Upper lobe of right lung (tissue), 1 donor: ENCODE results near the gene PFKP. TPM values are rescaled to one million over a fixed set of nuclear protein-coding genes. Genes with fewer than 3 reads are reported as not detected.
A peak's percentile ranks its signal among the peaks of the same experiment; 100 is the strongest.

Source experiments
- ATAC-seq: fragments of 200-7000 bp; cut with Tn5 transposase; one replicate; pipeline ENCODE4 v1.9.1; 2020; ENCODE audit warnings: mild to moderate bottlenecking, moderate library complexity
- DNase-seq: peaks from one replicate; pipeline ENCODE4 v3.0.0-alpha.2; 2020
- H3K27ac ChIP-seq: fragments of 200-600 bp; one replicate; pipeline ENCODE4 v1.8.0; 2022
- H3K27me3 ChIP-seq: fragments of 200-600 bp; one replicate; pipeline ENCODE4 v1.8.0; 2022; ENCODE audit warnings: mild to moderate bottlenecking
- H3K36me3 ChIP-seq: fragments of 200-600 bp; one replicate; pipeline ENCODE4 v1.8.0; 2022
- H3K4me1 ChIP-seq: fragments of 200-600 bp; one replicate; pipeline ENCODE4 v1.8.0; 2022
- H3K4me3 ChIP-seq: fragments of 200-600 bp; one replicate; pipeline ENCODE4 v1.8.0; 2022; ENCODE audit warnings: mild to moderate bottlenecking
- H3K9me3 ChIP-seq: fragments of 200-600 bp; one replicate; pipeline ENCODE4 v1.8.0; 2022
- intact Hi-C: fragments of 100-400 bp; cut with DNase I; formaldehyde crosslinking; loops from one replicate; pipeline ENCODE4 v1.11.0; 2022
- total RNA-seq: library from RNA; stranded (reverse); fragmentation: NEBNext Ultra II Directional; extraction: Animal tissue kit (Norgen Biotek cat#: 25700); gene quantifications from one replicate; pipeline ENCODE4 v1.2.1, GENCODE V29; 2021
- TF ChIP-seq, protein P1 (sequence below): fragments of 200-600 bp; IDR thresholded peaks from one replicate; pipeline ENCODE4 v1.8.0; 2022; ENCODE audit warnings: antibody characterized with exemption
- donor health status: DM: no; HTN: yes; CAD: no; lungs with severe emphysema.

Gene PFKP
- total RNA-seq, 1 donor from 2014 or later, result 29.3 TPM

DNA sequence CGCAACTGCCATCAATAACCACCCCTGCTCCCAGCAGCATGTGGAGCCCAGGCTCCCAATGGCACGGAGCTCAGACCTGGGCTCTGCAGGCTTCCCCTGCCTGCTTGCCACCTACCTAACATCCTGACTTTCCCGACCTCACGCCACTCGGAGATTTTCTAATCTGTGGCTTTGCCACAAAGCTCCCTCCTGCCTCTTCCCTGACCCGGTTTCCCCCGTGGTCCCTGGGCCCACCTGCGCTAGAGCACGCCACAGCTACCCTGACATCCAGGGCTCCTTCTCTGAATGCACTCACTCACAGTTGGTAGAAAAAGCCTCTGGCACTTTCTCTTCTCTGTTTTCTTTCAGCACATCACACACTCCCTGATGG is 85.2 kb downstream of the PFKP start:
- no peak overlapping the region for H3K4me3 ChIP-seq
- H3K27ac ChIP-seq, result no peak overlapping the region
- H3K27me3 ChIP-seq, result no peaks in the 10 kb centered on the region
- H3K4me1 ChIP-seq, result no peaks in the 10 kb centered on the region
- intact Hi-C loops, result no loop called here
- peaks cover 97% of the 10 kb centered on the region for H3K36me3 ChIP-seq
- no peaks in the 10 kb centered on the region for H3K9me3 ChIP-seq
- no peak for DNase-seq
- TF ChIP-seq, protein P1, sequence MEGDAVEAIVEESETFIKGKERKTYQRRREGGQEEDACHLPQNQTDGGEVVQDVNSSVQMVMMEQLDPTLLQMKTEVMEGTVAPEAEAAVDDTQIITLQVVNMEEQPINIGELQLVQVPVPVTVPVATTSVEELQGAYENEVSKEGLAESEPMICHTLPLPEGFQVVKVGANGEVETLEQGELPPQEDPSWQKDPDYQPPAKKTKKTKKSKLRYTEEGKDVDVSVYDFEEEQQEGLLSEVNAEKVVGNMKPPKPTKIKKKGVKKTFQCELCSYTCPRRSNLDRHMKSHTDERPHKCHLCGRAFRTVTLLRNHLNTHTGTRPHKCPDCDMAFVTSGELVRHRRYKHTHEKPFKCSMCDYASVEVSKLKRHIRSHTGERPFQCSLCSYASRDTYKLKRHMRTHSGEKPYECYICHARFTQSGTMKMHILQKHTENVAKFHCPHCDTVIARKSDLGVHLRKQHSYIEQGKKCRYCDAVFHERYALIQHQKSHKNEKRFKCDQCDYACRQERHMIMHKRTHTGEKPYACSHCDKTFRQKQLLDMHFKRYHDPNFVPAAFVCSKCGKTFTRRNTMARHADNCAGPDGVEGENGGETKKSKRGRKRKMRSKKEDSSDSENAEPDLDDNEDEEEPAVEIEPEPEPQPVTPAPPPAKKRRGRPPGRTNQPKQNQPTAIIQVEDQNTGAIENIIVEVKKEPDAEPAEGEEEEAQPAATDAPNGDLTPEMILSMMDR, result no peak
- no peak for ATAC-seq

DNA sequence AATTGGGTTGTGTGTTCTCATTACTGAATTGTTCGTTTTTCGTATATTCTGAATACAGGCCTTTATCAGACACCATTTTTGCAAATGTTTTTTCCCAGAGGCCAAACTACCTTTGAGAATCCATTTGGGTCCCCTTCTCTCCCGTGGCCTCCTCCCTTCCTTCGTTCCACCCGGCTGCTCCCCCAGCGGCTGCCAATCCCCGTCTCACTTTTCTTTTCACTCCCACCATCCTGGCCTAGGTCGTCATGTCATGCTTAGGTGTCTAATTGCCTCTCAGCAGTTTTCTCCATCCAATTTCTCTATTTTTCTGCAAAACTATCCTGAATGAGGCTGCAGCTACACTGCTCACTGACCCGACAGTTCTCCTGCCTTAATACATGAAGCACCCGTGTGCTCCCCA is 87.3 kb downstream of the PFKP start:
- Histone ChIP-seq H3K27ac (no peak overlapping the region), H3K4me3 (no peak overlapping the region), H3K4me1 (no peaks in the 10 kb centered on the region), H3K27me3 (no peaks in the 10 kb centered on the region), H3K9me3 (no peaks in the 10 kb centered on the region), H3K36me3 (peaks cover 99% of the 10 kb centered on the region)
- intact Hi-C loops, result no loop called here
- TF ChIP-seq, protein P1, result no peak
- ATAC-seq, result no peak
- peak; percentile 32 for DNase-seq

DNA sequence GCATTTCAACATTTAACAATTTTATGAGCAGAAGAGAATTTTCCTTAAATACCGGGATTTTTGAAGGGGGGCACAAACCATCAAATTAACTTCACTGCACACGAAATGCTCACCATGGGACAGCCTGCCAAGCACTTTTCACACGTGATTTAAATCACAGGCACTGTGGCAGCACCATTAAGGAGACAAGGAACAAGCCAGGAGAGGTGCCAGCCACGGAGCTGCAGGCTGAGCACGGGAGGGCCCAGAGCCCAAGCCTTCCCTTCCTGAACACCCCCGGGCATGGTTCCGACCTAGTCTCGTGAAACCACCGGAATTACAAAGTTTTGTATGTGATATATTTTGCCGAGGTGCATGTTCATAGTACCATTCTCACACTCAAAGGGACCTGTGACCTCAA is 91.8 kb downstream of the PFKP start:
- intact Hi-C loops, result no loop called here
- H3K4me1 ChIP-seq, result no peaks in the 10 kb centered on the region
- DNase-seq (no peak), ATAC-seq (no peak)
- H3K27me3 ChIP-seq, result no peaks in the 10 kb centered on the region
- no peak overlapping the region for H3K27ac ChIP-seq
- no peaks in the 10 kb centered on the region for H3K9me3 ChIP-seq
- TF ChIP-seq, protein P1, result no peak
- H3K4me3 ChIP-seq, result no peak overlapping the region
- peaks cover 94% of the 10 kb centered on the region for H3K36me3 ChIP-seq

DNA sequence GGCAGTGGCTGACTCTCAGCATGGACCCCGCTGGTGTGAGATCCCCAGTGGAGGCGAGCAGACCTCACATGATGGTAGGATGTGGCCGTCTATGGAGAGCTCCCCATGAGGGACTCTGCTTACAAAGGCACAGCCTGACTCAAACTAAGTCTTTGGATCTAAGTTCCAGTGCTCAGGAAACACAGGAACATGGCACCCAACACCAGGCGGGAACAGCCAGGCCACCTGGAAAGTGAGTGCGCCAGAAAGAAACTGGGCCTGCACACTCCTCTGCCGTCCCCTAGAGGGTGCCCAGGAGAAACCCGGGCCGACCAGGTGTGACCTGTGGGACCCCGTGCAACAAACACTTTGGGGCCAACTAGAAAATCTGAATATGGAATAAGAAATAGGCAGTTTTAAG is 95.2 kb downstream of the PFKP start:
- Histone ChIP-seq H3K4me1 (no peaks in the 10 kb centered on the region), H3K4me3 (no peak overlapping the region), H3K9me3 (no peaks in the 10 kb centered on the region), H3K36me3 (peaks cover 94% of the 10 kb centered on the region), H3K27ac (no peak overlapping the region), H3K27me3 (no peaks in the 10 kb centered on the region)
- TF ChIP-seq, protein P1, result no peak
- intact Hi-C loops, result no loop called here
- ATAC-seq (peak; percentile 32), DNase-seq (no peak)

DNA sequence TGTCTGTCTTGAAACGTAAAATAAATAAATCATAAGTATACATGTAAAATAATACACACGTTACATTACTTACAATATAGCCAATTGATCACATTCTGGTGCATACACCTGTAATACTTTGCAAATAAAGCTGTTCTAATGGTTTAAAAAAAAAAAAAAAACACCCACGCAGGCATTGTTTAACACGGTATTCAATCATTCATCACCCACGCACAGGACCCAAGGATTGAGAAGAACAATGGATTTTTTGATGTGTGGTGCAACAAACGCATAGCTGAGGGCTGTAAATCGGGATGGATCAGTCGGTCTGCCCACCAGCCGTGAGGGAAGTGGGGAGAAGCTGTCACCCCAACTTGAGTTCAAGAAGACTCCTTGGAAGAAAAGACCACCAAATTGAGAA is 96.5 kb downstream of the PFKP start:
- DNase-seq, result no peak
- no peaks in the 10 kb centered on the region for H3K9me3 ChIP-seq
- no peaks in the 10 kb centered on the region for H3K4me1 ChIP-seq
- H3K4me3 ChIP-seq, result no peak overlapping the region
- TF ChIP-seq, protein P1, result no peak
- no peak for ATAC-seq
- no peaks in the 10 kb centered on the region for H3K27me3 ChIP-seq
- intact Hi-C loops, result no loop called here
- H3K27ac ChIP-seq, result no peak overlapping the region
- peaks cover 93% of the 10 kb centered on the region for H3K36me3 ChIP-seq

DNA sequence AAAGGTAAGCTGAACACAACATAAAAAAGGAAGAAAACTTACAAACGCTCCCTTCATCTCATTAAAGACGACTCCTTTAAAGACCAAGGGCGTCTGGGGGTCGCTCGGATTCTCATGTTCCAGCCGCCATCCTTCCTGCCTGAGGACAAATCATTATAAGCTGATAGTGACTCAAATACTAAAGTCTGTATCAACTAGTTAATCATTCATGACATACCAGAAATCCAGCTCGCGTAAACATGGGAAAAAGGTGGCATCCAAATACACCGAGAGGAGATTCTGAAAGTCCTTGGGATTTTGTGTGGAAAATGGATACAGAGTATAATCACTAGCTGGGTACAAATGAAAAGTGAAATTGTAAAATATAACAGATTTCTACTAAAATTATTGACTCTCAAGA is 97.8 kb downstream of the PFKP start:
- intact Hi-C loops, result no loop called here
- no peak for DNase-seq
- Histone ChIP-seq H3K27me3 (no peaks in the 10 kb centered on the region), H3K4me3 (no peak overlapping the region), H3K27ac (no peak overlapping the region), H3K4me1 (no peaks in the 10 kb centered on the region), H3K36me3 (peaks cover 91% of the 10 kb centered on the region), H3K9me3 (no peaks in the 10 kb centered on the region)
- no peak for ATAC-seq
- TF ChIP-seq, protein P1, result no peak
